Fibroblast of upper back skin (primary cell): ENCODE data around the gene ITPR2.
A peak's percentile ranks its signal among the peaks of the same experiment; 100 is the strongest.
"Not testable (repeated sequence)": the region's sequence is repeated elsewhere in the genome, so short reads cannot be mapped to it uniquely, and the experiment has no call there.

Source experiments
- DNase-seq: peaks from one replicate; pipeline ENCODE4 v3.0.0-alpha.2; 2013

The ITPR2 gene

GRCh38 chr12:26848156-26848825 lies 15.3 kb upstream of the ITPR2 start:
- peak; percentile 17 for DNase-seq

DNA sequence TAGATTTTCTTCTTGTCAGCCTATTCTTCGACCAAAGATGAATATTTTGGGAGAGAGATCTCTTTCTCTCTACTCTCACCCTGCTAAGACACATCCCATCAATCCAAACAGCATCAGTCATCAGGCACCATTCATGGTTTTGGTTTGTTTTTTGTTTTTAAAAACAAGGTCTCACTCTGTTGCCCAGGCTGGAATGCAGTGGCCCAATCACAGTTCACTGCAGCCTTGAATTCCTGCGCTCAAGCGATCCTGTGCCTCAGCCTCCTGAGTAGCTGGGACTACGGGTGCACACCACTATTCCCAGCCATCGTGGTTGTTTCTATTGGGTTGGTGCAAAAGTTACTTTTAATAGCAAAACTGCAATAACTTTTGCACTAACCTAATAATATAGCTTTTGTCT lies 14.4 kb upstream of the ITPR2 start:
- DNase-seq = no peak

DNA sequence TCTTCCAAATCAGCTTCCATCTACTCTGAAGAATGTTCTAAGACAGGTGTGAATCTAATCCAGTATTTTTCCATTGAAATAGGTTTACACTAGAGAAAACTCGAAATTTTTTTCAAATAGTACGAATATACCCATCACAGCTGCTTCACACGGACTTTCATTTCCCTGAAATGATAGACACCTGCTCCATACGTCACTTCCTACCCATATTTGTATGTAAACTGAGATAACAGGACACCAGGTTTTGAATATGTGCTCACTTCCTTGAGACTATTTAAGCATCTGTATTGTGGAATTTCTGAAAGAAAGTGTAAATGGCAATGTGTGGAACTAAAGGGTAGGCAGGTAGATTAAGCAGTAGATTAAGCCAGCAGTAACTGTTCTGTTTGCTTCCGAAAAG lies 13.4 kb upstream of the ITPR2 start:
- no peak for DNase-seq

- DNase-seq = peak; percentile 79
Observed at GRCh38 chr12:26845984-26846383, 13.0 kb upstream of the ITPR2 start.

DNA sequence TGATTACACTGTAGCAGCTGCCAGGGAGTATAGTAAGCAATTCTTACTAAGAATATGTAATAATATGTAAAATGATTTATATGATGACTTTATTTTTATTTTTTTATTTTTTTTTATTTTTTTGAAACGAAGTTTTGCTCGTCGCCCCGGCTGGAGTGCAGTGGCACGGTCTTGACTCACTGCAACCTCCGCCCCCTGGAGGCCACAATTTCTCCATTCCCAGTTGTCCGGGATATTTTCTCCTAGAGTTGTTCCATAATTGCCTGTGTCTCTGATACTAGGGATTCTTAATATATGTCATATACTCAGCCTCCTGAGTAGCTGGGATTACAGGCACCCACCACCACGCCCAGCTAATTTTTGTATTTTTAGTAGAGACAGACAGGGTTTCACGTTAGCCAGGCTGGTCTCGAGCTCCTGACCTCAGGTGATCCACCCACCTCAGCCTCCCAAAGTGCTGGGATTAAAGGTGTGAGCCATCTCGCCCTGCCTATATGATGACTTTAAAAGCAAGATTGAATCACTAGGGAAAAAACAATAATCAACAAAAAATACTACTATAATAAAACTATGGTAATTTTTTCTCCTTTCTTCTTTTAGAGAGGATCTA lies 12.2 kb upstream of the ITPR2 start:
- DNase-seq = peak; percentile 46

GRCh38 chr12:26843311-26843710 lies 10.3 kb upstream of the ITPR2 start:
- DNase-seq = no peak

DNA sequence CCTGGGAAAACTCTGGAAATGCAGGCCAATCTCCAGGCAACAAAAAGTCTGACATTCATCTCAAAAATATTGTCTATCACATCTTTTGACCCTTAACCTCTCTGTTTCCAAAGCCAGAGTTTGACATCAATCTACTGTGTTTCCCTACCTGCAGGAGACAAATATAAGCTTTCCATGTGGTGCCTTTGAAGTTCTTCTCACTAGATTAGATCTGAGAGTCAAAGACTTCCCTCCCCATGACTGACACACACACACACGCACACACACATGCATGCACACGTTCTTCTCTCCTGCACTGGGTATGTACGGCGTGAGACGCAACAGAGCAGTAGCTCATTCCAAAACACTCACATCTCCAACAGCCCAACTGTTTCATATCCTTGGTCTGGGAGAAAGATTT lies 8.1 kb upstream of the ITPR2 start:
- DNase-seq = no peak

DNA sequence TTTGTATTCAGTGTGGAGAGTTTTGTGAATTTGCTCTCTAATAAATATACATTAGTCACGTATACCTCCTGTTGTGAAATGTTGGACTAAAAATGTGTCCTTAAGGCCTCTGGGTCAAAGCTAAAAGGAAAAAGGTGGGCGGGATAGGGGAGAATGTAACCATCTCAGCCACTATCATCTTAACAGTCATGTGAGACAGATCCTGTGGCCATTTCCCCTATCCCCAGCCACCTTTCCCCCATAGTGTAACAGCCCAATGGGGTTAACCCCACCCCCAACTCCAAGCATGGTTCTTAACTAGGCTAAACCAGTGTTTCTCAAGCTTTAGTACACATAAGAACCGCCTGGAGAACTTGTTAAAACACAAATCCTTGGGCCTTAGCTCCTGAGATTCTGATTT lies 6.5 kb upstream of the ITPR2 start:
- no peak for DNase-seq

DNA sequence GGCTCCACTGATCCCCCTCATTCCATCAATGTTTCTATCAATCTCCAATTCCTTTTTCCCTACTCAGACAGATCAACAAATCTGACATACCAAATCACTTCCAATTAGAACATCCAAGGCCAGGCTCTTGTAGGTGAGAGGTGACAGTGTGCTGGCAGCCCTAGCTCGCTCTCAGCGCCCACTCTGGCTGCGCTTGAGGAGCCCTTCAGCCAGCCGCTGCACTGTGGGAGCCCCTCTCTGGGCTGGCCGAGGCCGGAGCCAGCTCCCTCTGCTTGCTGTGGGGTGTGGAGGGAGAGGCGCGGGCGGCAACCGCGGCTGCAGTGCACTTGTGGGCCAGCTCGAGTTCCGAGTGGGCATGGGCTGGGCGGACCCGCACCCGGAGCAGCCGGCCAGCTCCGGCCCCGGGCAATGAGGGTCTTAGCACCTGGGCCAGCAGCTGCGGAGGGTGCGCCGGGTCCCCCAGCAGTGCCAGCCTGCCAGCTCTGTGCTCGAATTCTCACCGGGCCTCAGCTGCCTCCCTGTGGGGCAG lies 6.0 kb upstream of the ITPR2 start:
- DNase-seq = no peak

GRCh38 chr12:26836201-26836600 lies 3.2 kb upstream of the ITPR2 start:
- DNase-seq = no peak

GRCh38 chr12:26834503-26835060 lies 1.6 kb upstream of the ITPR2 start:
- not testable (repeated sequence) for DNase-seq

- DNase-seq = no peak
Observed at GRCh38 chr12:26833743-26834490, 923 bp upstream of the ITPR2 start.

DNA sequence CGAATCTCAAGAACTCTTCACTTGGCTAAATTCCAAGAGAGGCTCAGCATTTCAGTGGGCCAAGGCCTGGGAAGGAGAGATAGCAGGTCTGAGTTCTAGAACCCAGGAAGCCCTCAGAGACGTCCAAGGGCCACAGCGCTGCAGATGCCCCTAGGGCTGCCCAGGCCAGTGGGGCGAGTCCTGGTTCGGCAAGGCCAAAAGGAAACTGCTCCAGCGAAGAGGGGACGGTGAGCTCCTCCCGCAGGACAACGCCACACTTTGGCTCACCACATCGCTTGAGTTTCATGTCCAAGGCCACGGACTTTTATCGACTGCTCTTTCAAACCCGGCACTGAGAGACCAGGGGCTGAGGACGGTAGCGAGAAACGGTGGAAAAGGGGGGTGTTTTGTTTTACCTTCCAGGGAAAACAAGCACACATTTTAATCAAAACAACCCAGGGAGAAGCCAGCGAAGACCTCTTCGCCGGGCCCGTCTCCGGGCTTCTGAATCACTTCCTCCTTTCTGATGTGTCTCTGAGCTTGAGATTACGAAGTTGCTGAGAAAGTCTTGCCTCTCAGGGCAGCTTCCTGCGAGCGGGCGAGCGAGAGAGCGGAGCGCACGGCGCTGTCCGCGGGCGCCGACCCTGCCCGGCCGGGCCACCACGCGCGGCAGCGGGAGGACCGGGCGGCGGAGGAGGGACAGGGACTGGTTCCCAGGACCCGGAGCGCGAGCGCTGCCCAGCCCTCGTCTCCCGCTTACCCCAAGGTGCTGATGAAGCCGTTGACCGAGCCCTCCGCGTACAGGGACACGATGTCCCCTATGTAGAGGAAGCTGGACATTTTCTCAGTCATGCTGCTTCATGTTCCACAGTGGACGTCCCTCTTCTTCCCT lies 808 bp downstream of the ITPR2 start:
- peak; percentile 71 for DNase-seq

DNA sequence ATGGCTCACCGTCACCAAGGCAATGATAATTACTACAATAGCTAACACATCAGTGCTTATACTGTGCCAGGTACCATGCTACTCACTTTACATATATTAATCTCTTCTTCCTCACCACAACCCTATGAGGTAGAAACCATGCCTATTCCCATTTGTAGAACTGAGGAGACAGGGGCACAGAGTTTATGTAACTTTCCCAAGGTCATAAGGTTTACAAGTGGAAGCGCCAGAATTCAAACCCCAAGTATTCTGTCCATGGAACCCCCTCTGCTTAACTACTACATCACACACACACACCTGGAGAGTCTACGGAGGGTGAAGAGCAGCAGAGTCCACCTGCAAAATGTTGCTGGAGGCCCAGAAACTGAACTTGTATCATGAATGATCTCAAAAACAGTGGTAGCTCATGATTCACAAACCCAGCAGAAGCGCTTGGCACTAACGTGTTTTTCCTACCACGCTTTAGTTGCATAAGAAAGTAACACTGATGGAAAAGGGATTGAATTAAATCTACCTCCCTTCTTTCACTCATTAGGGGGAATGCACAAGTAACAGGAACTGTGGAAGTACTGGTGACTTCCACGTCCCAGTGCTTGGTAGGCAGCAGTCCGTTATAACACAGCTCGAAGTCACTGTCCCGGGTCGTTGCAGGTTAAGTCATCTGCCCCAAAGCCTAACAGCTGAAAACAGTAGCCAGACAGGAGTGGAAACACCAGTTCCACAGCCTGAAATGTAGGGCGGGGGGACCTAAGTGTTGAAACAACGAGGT lies 2.0 kb downstream of the ITPR2 start:
- no peak for DNase-seq

- no peak for DNase-seq
Observed at GRCh38 chr12:26830363-26830762, 2.6 kb downstream of the ITPR2 start.

GRCh38 chr12:26828280-26829073 lies 4.5 kb downstream of the ITPR2 start:
- no peak for DNase-seq

DNA sequence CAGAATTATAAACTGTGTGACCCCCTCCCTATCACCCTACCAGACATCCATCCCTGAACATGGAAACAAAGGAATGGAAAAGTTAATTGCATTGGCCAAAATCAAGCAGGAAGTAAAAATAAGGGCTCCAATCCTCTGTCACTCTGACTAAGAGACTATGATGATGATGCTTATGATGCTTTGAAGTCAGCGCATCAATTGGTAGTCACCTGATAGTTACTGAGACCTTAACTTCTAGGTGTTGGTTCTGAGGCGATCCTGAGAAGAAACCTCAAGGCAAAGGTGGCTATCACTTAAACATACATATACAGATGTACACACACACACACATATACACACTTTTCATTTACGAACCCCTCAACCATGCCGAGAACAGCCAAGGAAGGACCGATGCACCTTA lies 6.6 kb downstream of the ITPR2 start:
- no peak for DNase-seq

DNA sequence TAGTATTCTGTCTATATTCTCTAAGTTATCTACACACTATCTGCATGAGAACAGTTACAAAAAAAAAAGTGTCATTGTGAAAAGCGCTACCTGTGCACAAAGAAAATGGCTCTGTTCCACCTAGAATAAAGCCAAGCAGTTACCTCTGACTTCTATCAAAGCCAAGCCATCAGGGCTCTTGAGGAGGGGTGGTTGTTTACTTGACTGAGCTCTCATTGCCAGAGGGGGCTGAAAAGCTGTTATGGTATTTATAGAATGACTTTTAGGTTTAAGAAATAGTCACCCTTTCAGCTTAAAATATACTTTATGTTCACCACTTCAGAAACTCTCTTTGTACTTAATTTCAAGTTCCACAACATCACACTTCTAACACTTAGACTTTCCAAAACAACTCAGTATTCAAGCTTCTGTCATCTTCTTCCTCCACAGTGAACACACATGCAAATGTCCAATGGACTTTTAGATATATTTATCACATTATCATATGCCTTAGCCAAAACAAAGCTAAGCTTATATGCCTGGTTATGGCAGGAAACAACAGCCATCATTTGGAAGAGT lies 7.5 kb downstream of the ITPR2 start:
- no peak for DNase-seq

DNA sequence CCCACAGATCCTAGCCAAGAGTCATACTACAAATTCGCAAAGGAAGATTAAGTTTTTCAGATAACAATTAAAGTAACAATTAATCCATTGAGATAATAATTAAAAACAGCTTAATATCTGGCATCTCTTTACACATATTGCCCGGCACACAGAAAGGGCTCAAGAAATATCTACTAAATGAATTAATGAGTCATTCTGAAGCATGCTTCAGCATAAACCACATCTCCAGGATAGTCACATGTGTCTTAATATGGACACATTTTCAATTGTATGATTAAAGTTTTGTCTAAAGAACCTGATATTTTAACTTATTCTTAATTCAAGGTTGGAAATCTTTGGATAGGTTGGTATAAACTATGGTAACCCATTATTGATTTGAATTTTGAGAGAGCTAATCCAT lies 9.6 kb downstream of the ITPR2 start:
- DNase-seq = peak; percentile 52

DNA sequence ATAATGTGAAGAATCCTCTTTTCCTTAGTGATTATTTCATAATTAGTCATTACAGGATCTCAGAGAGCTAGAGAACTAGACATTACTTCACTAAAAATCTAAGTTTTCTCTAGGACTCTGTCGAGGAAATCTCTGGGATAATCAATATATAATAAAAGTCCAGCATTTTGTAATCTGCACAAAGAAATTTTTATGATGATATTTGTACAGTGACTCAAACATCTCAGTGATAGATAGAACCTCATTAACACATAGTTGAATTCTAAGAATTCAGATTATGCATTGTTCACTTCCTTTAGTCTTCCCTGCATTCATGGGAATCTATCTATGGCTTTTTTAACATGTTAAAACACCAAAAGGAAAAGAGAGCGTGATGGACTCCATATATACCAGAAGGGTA lies 11.0 kb downstream of the ITPR2 start:
- DNase-seq = peak; percentile 43
